ENCODE data around the gene SULT1A3.
"Not testable (repeated sequence)": the region's sequence is repeated elsewhere in the genome, so short reads cannot be mapped to it uniquely, and the experiment has no call there.

Gene SULT1A3

DNA sequence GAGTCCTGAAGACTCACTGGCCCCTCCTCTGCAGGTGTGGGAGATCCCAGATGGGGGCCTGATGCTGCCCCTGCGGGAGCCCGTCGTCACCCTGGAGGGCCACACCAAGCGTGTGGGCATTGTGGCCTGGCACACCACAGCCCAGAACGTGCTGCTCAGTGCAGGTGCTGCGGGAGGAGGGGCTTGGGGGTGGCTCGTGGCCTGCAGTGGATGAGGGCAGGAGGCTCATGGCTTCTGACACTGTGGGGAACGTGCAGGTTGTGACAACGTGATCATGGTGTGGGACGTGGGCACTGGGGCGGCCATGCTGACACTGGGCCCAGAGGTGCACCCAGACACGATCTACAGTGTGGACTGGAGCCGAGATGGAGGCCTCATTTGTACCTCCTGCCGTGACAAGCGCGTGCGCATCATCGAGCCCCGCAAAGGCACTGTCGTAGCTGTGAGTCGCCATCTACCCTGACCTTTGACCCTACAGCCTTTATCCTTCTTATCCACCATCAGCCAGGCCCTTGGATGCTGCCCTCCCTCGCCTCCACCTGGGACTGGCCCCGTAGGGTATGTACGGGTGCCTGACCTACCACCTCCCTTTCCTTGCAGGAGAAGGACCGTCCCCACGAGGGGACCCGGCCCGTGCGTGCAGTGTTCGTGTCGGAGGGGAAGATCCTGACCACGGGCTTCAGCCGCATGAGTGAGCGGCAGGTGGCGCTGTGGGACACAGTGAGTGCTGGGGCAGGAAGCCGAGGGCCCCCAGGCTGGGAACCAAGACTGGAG is 12.1 kb upstream of the SULT1A3 start:
- DNase-seq (ENCODE audit: low read depth) = peak; percentile 28

DNA sequence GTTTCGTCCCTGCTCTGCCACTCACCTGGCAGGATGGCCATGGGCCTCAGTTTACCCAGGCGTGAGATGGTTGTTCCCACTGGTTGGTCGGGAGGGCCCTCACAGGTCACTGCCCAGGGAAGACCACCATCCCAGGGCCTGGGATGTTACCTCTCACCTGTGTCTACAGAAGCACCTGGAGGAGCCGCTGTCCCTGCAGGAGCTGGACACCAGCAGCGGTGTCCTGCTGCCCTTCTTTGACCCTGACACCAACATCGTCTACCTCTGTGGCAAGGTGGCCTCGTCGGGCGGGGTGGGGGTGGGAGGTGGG is 11.5 kb upstream of the SULT1A3 start:
- no peak for DNase-seq (ENCODE audit: low read depth)

DNA sequence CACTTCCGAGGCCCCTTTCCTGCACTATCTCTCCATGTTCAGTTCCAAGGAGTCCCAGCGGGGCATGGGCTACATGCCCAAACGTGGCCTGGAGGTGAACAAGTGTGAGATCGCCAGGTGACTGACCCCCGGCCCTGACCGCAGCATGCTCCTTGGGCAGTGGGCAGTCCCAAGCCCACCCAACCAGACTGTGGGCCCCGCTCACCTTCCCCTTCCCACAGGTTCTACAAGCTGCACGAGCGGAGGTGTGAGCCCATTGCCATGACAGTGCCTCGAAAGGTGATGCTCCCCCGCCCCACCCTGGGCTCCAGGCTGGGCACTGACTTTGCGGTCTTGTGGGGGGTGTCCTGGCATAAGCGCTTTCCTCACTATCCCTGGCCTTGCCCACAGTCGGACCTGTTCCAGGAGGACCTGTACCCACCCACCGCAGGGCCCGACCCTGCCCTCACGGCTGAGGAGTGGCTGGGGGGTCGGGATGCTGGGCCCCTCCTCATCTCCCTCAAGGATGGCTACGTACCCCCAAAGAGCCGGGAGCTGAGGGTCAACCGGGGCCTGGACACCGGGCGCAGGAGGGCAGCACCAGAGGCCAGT is 11.0 kb upstream of the SULT1A3 start:
- no peak for DNase-seq (ENCODE audit: low read depth)

DNA sequence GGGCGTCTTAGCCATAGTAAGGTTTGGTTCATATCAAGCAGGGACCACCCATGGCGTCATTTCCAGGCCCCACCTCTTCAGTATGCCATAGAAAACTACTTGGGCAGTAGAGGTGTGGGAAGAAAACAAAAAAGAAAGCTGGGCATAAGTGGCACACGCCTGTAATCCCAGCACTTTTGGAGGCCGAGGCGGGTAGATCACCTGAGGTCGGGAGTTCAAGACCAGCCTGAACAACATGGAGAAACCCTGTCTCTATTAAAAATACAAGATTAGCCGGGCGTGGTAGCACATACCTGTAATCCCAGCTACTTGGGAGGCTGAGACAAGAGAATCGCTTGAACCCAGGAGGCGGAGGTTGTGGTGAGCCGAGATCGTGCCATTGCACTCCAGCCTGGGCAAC is 7.9 kb upstream of the SULT1A3 start:
- not testable (repeated sequence) for DNase-seq (ENCODE audit: low read depth)

DNA sequence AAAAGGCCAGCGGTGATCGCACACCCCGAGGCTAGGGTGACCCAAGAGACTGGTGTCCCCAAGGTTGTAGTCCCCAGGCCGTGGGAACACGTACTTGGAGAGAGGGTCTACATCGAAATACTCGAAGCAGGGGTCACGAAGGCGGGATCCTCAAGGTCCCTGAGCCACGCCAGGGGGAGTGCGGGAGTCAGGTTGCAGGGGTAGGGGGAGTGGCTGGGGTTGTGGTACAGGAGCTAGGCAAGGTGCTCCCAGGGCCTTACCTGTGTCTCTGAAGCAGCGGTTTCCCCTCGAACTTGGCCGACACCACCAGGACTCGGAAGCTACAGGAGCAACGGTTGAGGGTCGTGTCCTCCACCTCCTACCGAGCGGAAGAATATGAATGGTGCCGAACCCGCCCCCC is 6.0 kb upstream of the SULT1A3 start:
- DNase-seq (ENCODE audit: low read depth) = not testable (repeated sequence)

DNA sequence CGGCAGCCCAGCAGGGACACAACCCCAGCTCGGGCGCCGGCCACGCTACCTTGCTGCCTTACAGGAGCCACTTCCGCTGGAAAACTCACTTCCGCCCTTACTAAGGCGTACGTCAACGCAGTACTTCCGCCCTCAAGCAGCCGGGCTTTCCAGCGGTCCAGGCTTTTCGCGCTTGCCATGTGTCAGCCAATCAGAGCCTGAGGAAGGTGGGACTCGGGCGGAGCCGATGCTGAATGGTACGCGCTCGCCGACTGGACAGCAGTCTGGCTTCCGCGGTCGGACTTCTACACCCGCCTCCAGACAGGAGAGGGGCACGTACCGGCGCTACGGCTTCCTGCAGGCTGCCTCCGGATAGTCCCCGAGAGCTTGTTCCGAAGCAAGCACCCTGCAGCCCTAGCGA is 5.4 kb upstream of the SULT1A3 start, which contains the start of the genes BOLA2B and SLX1A:
TSS of gene BOLA2B (minus strand) at position 52 of the 400 bp plus-strand sequence. CDS start 71 bp downstream, outside the sequence.
TSS of gene SLX1A (plus strand) at position 261 of the 400 bp plus-strand sequence. CDS start 210 bp downstream, outside the sequence.
- not testable (repeated sequence) for DNase-seq (ENCODE audit: low read depth)

DNA sequence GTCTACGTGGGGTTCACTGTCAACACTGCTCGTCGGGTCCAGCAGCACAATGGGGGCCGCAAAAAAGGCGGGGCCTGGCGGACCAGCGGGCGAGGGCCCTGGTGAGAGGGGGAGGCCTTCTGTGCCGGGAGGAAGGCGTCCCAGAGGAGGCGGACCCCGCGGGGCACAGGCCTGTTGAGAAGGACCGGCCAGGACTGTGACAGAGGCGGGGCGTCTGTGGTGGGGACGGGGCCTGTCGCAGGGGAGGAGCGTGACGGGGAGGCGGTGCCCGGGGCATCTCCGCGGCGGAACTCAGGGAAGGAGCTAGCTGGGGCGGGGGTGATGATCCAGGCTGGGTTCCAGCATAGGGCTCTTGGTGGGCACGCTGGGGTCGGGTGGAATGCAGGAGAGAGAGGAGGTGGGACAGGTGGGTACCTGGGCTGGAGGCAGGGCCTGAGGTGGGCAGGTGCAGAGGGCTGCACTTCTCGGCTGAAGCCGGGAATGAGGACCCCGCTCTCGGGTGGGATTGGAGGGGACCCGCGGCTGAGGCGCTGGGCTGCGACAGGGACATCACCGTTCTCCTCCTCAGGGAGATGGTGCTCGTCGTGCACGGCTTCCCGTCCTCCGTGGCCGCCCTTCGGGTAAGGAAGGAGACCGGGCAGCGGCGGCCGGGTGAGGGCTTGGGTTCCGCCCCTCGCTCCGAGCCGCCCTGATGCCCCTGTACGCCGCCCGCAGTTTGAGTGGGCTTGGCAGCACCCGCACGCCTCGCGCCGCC is 4.7 kb upstream of the SULT1A3 start:
- not testable (repeated sequence) for DNase-seq (ENCODE audit: low read depth)

DNA sequence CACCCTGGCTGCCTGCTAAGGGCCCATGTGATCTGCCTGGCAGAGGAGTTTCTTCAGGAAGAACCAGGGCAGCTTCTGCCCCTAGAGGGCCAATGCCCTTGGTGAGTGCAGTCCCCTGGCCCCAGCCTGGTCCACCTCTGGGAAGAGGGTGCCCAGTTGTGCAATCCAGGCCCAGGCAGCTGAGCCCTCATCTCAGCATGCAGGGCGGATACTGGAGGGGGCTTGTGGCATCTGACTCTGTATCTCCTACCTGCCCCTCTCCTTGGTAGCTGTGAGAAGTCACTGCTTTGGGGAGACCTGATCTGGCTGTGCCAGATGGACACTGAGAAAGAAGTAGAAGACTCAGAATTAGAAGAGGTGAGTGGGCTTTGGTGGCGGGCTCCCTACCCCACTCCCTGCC is 2.1 kb upstream of the SULT1A3 start:
- not testable (repeated sequence) for DNase-seq (ENCODE audit: low read depth)

DNA sequence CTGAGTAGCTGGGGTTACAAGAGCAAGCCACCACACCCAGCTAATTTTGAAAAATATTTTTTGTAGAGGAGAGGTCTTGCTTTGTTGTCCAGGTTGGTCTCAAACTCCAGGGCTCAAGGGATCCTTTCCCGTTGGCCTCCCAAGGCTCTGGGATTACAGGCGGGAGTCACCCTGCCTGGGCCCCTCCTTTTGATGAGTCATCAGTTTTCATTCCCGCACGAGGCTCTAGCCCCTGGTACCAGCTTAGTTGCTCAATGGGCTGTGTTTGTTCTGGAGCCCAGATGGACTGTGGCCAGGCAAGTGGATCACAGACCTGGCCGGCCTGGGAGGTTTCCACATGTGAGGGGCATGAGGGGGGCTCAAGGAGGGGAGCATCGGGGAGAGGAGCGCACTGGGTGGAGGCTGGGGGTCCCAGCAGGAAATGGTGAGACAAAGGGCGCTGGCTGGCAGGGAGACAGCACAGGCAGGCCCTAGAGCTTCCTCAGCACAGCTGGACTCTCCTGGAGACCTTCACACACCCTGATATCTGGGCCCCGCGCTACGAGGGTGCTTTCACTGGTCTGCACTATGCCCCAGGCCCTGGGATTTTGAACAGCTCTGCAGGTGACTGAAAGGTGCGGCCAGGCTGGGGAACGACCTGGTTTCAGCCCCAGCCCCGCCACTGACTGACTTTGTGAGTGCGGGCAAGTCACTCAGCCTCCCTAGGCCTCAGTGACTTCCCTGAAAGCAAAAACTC is 721 bp downstream of the SULT1A3 start:
- DNase-seq (ENCODE audit: low read depth) = not testable (repeated sequence)

DNA sequence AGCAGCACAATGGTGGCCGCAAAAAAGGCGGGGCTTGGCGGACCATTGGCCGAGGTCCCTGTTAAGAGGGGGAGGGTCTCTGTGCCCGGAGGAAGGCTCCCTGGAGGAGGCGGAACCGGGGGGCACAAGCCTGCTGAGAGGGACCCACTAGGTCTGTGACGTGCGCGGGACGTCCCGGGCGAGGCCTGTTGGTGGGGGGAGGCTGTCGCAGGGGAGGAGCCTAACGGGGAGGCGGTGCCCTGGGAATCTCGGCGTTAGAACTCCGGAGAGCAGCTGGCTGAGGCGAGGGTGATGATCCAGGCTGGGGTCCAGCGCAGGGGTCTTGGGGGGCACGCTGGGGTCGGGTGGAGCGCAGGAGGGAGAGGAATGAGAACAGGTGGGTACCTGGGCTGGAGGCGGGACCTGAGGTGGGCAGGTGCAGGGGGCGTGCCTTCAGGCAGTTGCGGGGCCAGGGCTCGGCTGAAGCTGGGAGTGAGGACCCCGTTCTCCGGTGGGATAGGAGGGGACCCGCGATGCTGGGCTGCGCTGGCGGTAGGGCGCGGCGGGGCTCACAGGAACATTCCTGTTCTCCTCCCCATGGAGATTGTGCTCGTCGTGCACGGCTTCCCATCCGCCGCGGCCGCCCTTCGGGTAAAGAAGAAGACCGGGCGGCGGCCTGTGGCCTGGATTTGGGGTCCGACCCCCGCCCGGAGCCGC is 6.6 kb downstream of the SULT1A3 start:
- DNase-seq (ENCODE audit: low read depth) = not testable (repeated sequence)

DNA sequence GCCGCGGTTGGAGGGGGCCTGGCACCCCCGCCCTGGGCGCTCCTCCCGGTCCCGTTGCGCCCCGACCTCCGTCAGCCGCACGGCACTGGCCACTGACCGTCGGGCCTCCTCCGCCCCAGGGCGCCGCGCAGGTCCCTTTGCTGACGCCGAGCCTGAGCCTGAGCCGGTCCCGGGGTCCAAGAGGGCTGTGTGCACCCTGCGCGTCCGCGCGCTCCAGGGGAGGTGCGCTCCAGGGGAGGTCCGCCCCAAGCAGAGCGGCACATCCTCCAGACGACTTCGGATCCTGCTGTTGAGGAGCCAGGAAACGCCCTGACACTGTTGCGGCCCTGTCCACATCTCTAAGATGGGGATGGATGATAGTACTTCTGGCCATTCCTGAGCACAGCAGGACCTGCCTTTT is 7.2 kb downstream of the SULT1A3 start:
- DNase-seq (ENCODE audit: low read depth) = not testable (repeated sequence)

DNA sequence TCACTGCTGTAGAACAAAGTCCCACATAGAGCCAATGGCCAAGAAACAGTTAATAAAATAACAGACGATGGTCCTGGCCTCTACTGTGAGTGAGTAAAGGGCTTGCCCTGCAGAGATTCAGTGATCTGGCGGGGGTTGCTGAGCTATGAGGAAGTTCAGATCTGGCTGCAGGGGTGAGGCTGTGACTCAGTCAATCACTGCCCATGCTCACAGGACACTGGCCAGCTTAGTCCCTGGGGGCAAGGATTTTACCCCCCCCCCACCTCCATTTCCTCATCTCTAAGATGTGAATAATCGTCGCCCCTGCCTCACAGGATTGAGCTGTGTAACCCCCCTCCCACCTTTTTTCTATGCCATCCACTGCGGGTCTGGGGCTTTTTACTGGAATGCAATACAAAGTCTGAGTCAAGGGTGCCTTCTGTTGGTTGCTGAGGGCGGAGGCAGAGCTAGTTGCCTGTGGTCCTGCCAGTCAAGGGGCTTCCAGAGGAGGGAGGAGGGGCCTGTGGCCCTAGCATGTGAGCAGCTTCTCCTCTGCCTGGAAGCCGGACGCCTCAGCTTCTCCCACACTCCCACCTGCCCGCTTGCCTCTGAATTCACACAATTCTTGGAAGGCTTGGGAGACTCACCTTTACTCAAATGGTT is 8.1 kb downstream of the SULT1A3 start:
- DNase-seq (ENCODE audit: low read depth) = not testable (repeated sequence)

DNA sequence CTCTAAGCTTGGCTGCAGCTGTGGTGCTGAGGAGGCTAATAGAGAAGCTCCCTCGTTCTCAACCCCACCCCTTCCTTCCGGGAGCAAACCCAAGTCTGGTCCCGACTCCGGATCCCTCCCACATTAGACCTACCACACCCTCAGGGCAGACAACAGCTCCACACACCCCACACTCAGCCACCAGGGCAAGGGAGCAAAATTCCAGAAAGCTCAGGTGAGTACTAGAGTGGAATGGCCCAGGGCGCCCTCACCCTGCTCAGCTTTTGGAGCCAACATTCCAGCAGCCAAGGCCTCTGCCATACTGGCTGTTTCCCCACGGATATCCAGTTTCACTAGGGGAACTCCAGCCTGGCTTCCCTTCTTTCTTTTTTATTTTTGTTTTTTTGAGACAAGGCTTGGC is 10.0 kb downstream of the SULT1A3 start:
- DNase-seq (ENCODE audit: low read depth) = not testable (repeated sequence)

DNA sequence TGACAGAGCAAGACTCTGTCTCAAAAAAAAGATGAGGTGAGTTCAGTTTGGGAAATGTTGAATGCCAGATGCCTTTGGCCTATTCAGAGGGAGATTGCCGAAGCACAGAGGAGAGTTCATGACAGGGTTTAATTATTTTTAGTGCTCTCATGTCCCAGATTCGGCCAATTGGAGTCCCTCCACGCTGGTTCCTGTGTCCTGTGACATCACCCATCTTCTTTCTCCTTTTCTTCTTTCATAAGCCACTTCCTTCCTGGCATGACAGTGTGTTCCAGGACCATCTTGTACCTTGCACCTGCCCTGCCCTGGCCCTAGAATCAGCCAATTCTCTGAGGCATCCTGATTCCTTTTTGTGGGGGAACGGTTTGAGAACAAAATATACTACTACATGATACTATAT is 12.4 kb downstream of the SULT1A3 start:
- not testable (repeated sequence) for DNase-seq (ENCODE audit: low read depth)

DNA sequence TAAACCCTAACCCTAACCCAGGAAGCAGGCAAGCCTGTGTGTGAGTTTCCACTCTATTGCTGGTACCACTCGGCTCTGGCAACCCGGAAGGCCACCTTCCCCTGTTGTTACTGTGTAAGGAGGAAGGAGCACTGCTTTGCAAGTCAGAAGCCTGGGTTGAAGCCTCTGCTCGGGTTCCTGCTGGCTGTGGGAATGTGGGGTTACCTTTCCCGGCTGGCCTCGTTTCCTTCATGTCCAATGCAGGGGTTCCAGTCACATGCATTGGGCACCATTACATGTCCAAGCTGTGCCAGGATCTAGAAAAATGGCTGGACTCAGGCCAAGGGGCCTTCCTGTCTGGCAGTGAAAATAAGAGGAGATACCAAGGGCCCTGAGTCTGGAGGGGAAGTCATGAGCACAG is 18.0 kb downstream of the SULT1A3 start:
- not testable (repeated sequence) for DNase-seq (ENCODE audit: low read depth)

DNA sequence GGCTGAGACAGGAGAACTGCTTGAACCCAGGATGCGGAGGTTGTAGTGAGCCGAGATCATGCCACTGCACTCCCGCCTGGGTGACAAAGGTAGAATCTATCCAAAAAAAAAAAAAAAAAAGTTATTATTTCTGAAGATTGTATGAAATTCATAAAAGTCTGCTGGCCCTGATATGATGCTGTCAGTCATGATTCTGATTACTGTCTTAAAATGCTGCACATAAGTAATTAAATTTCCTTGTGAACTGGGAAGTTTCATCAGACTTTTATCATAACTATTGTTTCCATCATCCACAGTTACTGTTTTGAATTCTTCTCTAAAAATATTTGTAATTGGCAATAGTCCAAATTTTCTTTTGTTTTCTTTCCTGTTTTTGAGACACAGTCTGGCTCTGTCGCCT is 49.3 kb downstream of the SULT1A3 start, which contains the start of gene NPIPB13:
TSS of gene NPIPB13 (minus strand) at position 101 of the 400 bp plus-strand sequence. CDS start 2,906 bp downstream, outside the sequence.
- not testable (repeated sequence) for DNase-seq (ENCODE audit: low read depth)
